WERI-Rb-1 (cell line): ENCODE results near the gene DDX55.
"Not testable (repeated sequence)": the region's sequence is repeated elsewhere in the genome, so short reads cannot be mapped to it uniquely, and the experiment has no call there.

ENCODE experiments used
- DNase-seq: peaks from one replicate; pipeline ENCODE4 v3.0.0-alpha.2; 2020
- H3K27ac ChIP-seq: fragments of 250-450 bp; sonication (Bioruptor Pico); 2 replicates; pipeline ENCODE4 v1.5.1; 2020; ENCODE audit warnings: mild to moderate bottlenecking, moderate library complexity
- H3K27me3 ChIP-seq: fragments of 250-450 bp; sonication (Bioruptor Pico); 2 replicates; pipeline ENCODE4 v1.5.1; 2021; ENCODE audit warnings: mild to moderate bottlenecking, low read depth, moderate library complexity; ENCODE audit not compliant: insufficient read depth, severe bottlenecking
- H3K36me3 ChIP-seq: fragments of 250-450 bp; sonication (Bioruptor Pico); 2 replicates; pipeline ENCODE4 v1.5.1; 2020; ENCODE audit warnings: mild to moderate bottlenecking, moderate library complexity
- H3K4me3 ChIP-seq: 2 replicates; pipeline ENCODE4 v1.5.1; 2011; ENCODE audit warnings: low read depth, mild to moderate bottlenecking, control low read depth, low read length
- H3K9me3 ChIP-seq: fragments of 250-450 bp; sonication (Bioruptor Pico); 2 replicates; pipeline ENCODE4 v1.5.1; 2021; ENCODE audit warnings: mild to moderate bottlenecking, moderate library complexity; ENCODE audit not compliant: severe bottlenecking
- CTCF ChIP-seq: IDR thresholded peaks from 2 replicates; pipeline ENCODE4 v1.5.1; 2011; ENCODE audit warnings: low read depth, mild to moderate bottlenecking, control low read depth, inconsistent platforms, low read length

The DDX55 gene

DNA sequence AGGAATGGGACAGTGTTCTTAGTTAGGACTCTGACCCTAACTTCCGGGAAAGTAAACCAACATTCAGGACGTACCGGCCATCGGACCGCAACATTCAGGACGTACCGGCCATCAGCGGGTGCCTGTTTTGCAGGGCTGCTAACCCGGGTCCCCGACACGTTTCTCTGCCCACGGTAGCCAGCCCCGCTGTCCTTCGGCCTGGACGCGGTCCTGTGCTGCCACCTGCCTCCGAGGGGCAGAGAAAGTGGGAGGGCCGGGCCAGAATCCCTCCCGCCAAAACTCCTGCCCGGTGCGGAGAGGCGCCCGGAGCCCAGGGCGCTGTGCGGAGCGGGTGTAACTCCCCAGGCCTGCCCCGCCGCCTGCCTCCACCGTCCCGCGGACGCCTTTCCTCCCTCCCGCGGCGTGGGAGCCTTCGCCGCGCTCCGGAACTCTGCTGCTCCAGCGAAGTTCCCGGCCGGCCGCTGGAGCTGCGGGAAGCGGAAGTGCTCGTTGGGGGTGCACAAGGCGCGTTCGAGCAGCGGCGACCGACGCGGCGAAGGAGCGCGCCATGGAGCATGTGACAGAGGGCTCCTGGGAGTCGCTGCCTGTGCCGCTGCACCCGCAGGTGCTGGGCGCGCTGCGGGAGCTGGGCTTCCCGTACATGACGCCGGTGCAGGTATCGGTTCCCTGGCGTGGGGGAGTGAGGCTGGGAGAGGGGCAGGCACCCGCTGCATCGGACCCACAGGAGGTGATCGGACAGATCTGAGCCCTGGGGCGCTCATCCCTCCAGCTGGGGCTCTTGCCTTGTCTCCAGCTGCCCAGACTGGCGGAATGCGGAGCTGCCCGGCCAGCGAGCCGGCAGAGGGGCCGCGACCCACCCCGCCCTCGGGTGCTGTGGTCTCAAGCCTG, at the start of gene DDX55:
Gene DDX55, plus strand, starts transcription at position 498 of the 888 bp plus-strand sequence. Its CDS starts 50 bp downstream, at position 548.
- no peaks in the 10 kb centered on the region for H3K9me3 ChIP-seq
- TF ChIP-seq CTCF: peak; percentile 42
- DNase-seq: peak; percentile 81
- peak within 1 kb of the TSS; percentile 98 for H3K27ac ChIP-seq
- peak within 1 kb of the TSS; percentile 93 for H3K4me3 ChIP-seq
- H3K27me3 ChIP-seq: no peaks in the 10 kb centered on the region
- peaks cover 58% of the 10 kb centered on the region for H3K36me3 ChIP-seq

GRCh38 chr12:123554136-123554535, 47.8 kb upstream of the DDX55 start:
- H3K4me3 ChIP-seq, H3K9me3 ChIP-seq, DNase-seq, H3K36me3 ChIP-seq, H3K27ac ChIP-seq, H3K27me3 ChIP-seq: not testable (repeated sequence)

GRCh38 chr12:123554843-123555242, 47.1 kb upstream of the DDX55 start:
- H3K27me3 ChIP-seq, DNase-seq, H3K27ac ChIP-seq, H3K4me3 ChIP-seq, H3K9me3 ChIP-seq, H3K36me3 ChIP-seq: not testable (repeated sequence)

GRCh38 chr12:123558487-123558886, 43.4 kb upstream of the DDX55 start:
- H3K9me3 ChIP-seq, H3K27ac ChIP-seq, H3K27me3 ChIP-seq, H3K4me3 ChIP-seq, DNase-seq, H3K36me3 ChIP-seq: not testable (repeated sequence)

DNA sequence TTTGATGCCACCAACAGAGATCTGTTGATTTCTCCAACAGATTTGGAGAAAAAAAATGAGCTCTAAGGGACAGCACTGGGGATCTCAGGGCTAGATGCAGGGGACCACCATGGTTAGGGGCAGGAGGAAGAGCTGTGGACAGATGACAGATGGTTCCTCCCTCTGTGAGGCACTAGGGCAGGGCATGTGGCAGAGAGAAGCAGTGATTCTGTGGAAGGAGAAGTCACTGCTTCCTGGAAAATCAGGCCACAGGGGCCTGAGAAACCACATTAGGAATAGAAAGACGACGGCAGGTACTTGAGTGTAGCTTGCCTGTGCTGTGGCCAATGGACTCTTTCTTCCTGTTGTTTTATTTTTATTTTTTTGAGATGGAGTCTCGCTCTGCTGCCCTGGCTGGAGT, 42.4 kb upstream of the DDX55 start:
- Histone ChIP-seq H3K27ac (no peak overlapping the region), H3K27me3 (no peaks in the 10 kb centered on the region), H3K9me3 (no peaks in the 10 kb centered on the region), H3K36me3 (no peaks in the 10 kb centered on the region), H3K4me3 (no peak overlapping the region)
- no peak for TF ChIP-seq CTCF
- DNase-seq: no peak

GRCh38 chr12:123571343-123571813, 30.5 kb upstream of the DDX55 start:
- no peaks in the 10 kb centered on the region for H3K36me3 ChIP-seq
- peak; percentile 9 for DNase-seq
- no peak for TF ChIP-seq CTCF
- no peaks in the 10 kb centered on the region for H3K27me3 ChIP-seq
- no peak overlapping the region for H3K4me3 ChIP-seq
- H3K27ac ChIP-seq: no peak overlapping the region
- no peaks in the 10 kb centered on the region for H3K9me3 ChIP-seq

GRCh38 chr12:123572391-123572790, 29.5 kb upstream of the DDX55 start:
- no peak for TF ChIP-seq CTCF
- Histone ChIP-seq H3K9me3 (no peaks in the 10 kb centered on the region), H3K36me3 (no peaks in the 10 kb centered on the region; the same call in 1 of the 2 replicates), H3K27ac (no peak overlapping the region), H3K27me3 (no peaks in the 10 kb centered on the region), H3K4me3 (no peak overlapping the region)
- no peak for DNase-seq
